Activated CD8-positive, alpha-beta memory T cell treated with anti-CD3 and anti-CD28 coated beads for 4 hours (primary cell): ENCODE data around the gene RC3H1.

Experiments used
- DNase-seq, 2 donors: peaks; one replicate each; pipeline ENCODE4 v3.0.0-alpha.2; 2020; ENCODE audit warnings: low read depth in 2 of 2

RC3H1 gene

DNA sequence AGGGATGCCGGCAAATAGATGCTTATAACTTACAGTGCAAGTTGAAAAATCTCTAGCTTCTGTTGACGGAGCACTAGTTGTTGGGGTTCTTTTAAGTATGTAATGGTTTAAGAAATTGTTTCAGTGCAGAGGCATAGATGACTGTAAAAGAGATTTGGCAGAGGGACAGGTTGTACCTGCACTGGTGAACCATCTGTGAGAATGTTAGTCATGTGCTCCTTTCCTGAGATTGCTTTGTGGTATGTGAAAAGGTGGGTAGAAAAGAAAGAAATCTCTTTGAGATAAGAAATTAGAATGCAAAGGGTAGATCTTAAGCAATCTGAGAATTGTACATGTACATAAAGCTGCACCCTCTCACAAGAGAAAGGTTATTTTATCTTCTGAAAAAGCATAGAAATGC is 134.5 kb downstream of the RC3H1 start:
- DNase-seq = no peak

GRCh38 chr1:173886746-173887611 is 135.2 kb downstream of the RC3H1 start:
- DNase-seq = no peak

DNA sequence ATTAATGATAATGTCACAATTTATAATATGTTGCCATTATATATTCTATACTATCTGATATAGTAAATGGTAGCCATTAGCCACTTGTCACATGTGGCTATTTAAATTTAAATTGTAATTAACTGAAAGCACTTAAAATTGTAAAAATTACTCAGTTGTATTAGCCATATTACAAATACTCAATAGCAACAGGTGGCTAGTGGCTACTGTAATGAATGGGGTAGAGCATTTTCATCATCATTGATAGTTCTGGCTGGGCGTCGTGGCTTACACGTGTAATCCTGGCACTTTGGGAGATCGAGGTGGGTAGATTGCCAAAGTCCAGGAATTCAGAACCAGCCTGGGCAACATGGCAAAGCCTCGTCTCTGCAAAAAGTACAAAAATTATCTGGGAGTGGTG is 137.5 kb downstream of the RC3H1 start:
- no peak for DNase-seq
